ENCODE data around the gene ADARB1. TPM values are rescaled to one million over a fixed set of nuclear protein-coding genes. Genes with fewer than 3 reads are reported as not detected.

The ADARB1 gene
- total RNA-seq, 1 experiment from 2014 or later, result 7.9 TPM

GRCh38 chr21:45080639-45081414 is 6.4 kb downstream of the ADARB1 start:
- Histone ChIP-seq H3K4me3 (no peak overlapping the region), H3K4me1 (replicated peaks) (peaks cover 20% of the 10 kb centered on the region), H3K27me3 (replicated peaks) (no peaks in the 10 kb centered on the region), H3K9me3 (replicated peaks) (no peaks in the 10 kb centered on the region), H3K27ac (0 out of 2 replicates have a peak overlapping the region, but pooled peaks have one; percentile 19), H3K36me3 (peaks cover 12% of the 10 kb centered on the region)
- peak in 1 of 2 experiments; percentile 57 for DNase-seq (ENCODE audit: low read depth in 1 of 2, low spot score in 2 of 2)

DNA sequence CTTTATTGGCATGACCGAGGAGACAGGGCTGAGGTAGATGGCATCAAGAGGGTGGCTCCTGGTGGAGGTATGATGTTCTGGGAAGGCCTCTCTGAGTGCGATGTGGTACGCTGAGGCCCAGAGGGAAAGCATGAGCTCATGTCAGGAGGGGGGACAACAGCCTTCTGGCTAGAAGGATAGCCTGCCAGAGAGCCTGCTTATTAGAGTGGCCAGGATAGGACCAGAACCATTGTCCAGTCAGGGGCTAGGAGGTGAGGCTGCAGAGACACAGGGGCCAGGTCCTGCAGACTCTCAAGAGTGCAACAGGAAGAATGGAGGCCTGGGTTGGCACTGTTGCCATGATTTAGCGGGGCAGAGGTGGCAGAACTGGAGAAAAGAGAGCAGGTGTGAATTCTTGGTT is 7.3 kb downstream of the ADARB1 start:
- no peak for DNase-seq (ENCODE audit: low read depth in 1 of 2, low spot score in 2 of 2)
- no peaks in the 10 kb centered on the region for H3K9me3 ChIP-seq (replicated peaks)
- peaks cover 13% of the 10 kb centered on the region for H3K36me3 ChIP-seq
- H3K27me3 ChIP-seq (replicated peaks), result no peaks in the 10 kb centered on the region
- H3K4me3 ChIP-seq, result no peak overlapping the region
- 0 out of 2 replicates have a peak overlapping the region, but pooled peaks have one; percentile 19 for H3K27ac ChIP-seq
- H3K4me1 ChIP-seq (replicated peaks), result peaks cover 14% of the 10 kb centered on the region

GRCh38 chr21:45082736-45083135 is 8.4 kb downstream of the ADARB1 start:
- peaks cover 15% of the 10 kb centered on the region for H3K36me3 ChIP-seq
- DNase-seq (ENCODE audit: low read depth in 1 of 2, low spot score in 2 of 2), result no peak
- H3K9me3 ChIP-seq (replicated peaks), result no peaks in the 10 kb centered on the region

DNA sequence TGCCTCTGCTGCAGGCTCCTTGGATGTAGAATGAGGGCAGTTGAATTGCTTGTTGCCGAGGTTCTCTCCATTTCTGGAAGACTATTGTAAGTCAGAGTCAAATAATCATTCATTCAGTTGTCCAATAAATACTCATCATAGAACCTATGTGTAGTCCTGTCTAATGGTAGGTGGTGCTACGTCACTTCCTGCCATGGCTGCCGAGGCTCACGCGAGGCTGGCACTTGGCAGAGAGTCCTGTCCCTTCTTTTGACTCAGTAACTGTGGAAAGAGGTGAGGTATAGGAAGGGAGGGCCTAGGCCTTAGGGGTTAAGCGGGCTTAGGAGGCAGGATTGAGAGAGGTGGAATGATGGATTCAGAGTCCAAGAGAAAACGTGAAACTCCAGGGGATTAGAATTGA is 9.7 kb downstream of the ADARB1 start:
- peaks cover 14% of the 10 kb centered on the region for H3K4me1 ChIP-seq (replicated peaks)
- H3K27me3 ChIP-seq (replicated peaks), result no peaks in the 10 kb centered on the region
- no peaks in the 10 kb centered on the region for H3K9me3 ChIP-seq (replicated peaks)
- peaks cover 8% of the 10 kb centered on the region for H3K36me3 ChIP-seq
- H3K27ac ChIP-seq, result no peak overlapping the region
- no peak overlapping the region for H3K4me3 ChIP-seq
- no peak for DNase-seq (ENCODE audit: low read depth in 1 of 2, low spot score in 2 of 2)

More at GRCh38 chr21:45082736-45083135, 8.4 kb downstream of the ADARB1 start:
- no peak overlapping the region for H3K4me3 ChIP-seq
- peaks cover 14% of the 10 kb centered on the region for H3K4me1 ChIP-seq (replicated peaks)
- no peaks in the 10 kb centered on the region for H3K27me3 ChIP-seq (replicated peaks)
- no peak overlapping the region for H3K27ac ChIP-seq

DNA sequence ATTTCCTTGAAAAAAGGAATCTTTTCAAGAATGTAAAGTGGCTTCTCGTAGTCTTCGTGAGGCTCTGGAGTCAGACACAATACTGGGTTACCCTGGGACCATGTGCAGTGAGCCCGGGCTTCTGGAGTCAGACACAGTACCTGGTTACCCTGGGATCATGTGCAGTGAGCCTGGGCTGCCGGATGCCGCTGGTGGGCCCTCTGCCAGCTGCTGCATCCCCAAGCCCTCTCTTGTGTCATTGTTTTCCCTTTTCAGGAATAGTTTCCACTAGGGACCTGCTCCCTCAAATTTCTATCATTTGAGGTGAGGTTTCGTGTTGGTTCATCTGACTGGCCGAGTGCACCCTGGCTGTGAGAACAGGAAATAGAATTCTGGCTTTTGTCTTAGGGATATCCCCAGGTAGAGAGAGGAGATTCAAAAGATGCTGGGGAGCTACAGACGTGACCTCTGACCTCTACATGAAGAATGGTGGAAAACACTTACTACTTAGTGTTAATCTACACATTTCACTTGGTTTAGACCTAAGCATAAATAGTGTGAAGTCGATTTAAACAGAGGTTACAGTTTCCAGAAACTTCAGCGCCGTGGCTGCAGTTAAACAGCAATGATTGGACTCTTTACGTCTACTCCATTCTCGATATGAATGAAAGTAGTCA is 10.6 kb downstream of the ADARB1 start:
- Histone ChIP-seq H3K27ac (no peak overlapping the region), H3K36me3 (peaks cover 8% of the 10 kb centered on the region), H3K27me3 (replicated peaks) (no peaks in the 10 kb centered on the region), H3K4me1 (replicated peaks) (peaks cover 14% of the 10 kb centered on the region), H3K4me3 (no peak overlapping the region), H3K9me3 (replicated peaks) (no peaks in the 10 kb centered on the region)
- DNase-seq (ENCODE audit: low read depth in 1 of 2, low spot score in 2 of 2), result no peak

- Histone ChIP-seq H3K4me1 (replicated peaks) (peaks cover 9% of the 10 kb centered on the region), H3K36me3 (peaks cover 8% of the 10 kb centered on the region), H3K9me3 (replicated peaks) (no peaks in the 10 kb centered on the region), H3K4me3 (no peak overlapping the region), H3K27me3 (replicated peaks) (no peaks in the 10 kb centered on the region), H3K27ac (no peak overlapping the region)
- DNase-seq (ENCODE audit: low read depth in 1 of 2, low spot score in 2 of 2), result no peak
These were observed 11.3 kb downstream of the ADARB1 start for GRCh38 chr21:45085700-45086099.

GRCh38 chr21:45086337-45086958 is 12.1 kb downstream of the ADARB1 start:
- H3K27me3 ChIP-seq (replicated peaks), result no peaks in the 10 kb centered on the region

DNA sequence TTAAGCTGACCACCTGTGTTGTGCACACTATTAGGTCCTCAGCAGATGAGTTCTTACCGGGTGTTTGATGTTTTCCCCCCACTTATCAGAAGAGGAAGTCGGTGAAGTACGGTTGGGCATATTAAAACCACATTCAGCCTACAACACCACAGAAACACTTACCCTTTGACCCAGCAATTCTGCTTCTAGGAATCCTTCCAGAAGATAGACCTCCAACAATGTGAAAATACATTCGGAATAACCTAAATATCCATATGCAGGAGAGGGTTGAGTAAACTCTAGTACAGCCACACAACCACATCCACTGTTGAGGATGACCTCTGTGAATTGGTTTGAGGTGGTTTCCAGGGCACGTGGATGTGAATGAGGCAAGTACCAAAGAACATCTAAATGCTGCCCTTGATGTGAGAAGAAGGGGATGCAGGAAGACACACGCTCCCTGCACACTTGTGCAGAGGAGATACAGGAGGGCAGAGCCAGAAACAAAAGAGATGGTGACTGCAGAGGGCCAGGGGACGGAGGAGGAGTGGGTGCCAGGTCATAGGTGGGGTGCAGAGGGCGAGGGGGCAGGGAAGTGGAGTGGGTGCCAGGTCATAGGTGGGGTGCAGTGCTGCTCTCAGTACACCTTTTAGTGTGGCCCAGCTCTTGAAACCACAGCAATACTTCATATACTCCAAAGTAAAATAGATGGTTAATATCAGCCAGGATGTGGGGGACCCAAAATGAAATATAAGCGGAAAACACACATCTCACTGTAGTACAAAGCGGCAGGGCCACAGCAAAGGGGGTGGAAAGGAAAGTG is 12.8 kb downstream of the ADARB1 start:
- Histone ChIP-seq H3K27ac (no peak overlapping the region), H3K9me3 (replicated peaks) (no peaks in the 10 kb centered on the region), H3K4me1 (replicated peaks) (no peaks in the 10 kb centered on the region), H3K4me3 (no peak overlapping the region), H3K27me3 (replicated peaks) (no peaks in the 10 kb centered on the region), H3K36me3 (peaks cover 2% of the 10 kb centered on the region)
- DNase-seq (ENCODE audit: low read depth in 1 of 2, low spot score in 2 of 2), result no peak

More at GRCh38 chr21:45086337-45086958, 12.1 kb downstream of the ADARB1 start:
- no peaks in the 10 kb centered on the region for H3K9me3 ChIP-seq (replicated peaks)
- H3K36me3 ChIP-seq, result peaks cover 4% of the 10 kb centered on the region
- H3K4me3 ChIP-seq, result no peak overlapping the region
- peaks cover 1% of the 10 kb centered on the region for H3K4me1 ChIP-seq (replicated peaks)
- DNase-seq (ENCODE audit: low read depth in 1 of 2, low spot score in 2 of 2), result no peak
- no peak overlapping the region for H3K27ac ChIP-seq

DNA sequence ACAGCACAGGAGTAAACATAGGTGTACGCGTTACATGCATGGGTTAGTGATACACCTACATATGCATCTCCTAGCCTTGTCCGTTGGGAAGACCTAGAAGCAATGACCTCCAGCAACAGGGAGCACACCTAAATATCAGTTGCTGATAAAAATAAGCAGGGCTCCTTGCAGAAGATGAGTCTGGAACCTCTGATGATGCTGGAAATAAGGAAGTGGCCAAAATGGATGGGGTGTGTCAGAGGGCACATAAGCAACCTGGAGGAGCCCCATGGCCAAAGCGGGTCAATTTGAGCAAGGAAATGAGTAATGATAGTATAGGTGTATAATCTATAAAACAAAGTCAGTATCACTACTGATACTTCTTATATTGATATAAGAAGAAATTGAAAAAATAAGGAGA is 13.7 kb downstream of the ADARB1 start:
- Histone ChIP-seq H3K36me3 (peaks cover 2% of the 10 kb centered on the region), H3K4me1 (replicated peaks) (no peaks in the 10 kb centered on the region), H3K9me3 (replicated peaks) (no peaks in the 10 kb centered on the region), H3K27ac (no peak overlapping the region), H3K27me3 (replicated peaks) (no peaks in the 10 kb centered on the region), H3K4me3 (no peak overlapping the region)
- DNase-seq (ENCODE audit: low read depth in 1 of 2, low spot score in 2 of 2), result no peak

DNA sequence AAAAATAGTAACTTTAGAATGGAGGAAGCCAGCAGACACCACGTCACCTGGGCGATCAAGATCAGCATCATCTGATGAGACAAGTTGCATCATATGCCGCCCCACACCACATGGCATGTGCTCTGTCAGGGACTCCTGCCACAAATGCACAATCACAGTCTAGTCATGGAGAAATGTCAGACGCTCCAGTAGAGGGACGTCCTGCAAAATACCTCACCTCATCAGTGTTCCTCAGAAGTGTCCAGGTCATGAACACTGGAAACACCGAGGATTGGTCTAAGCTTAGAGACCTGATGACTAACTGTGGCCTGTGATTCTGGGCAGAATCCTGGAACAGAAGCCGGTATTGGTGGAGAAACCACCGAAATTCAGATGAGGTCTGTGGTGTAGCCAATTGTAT is 14.3 kb downstream of the ADARB1 start:
- Histone ChIP-seq H3K27me3 (replicated peaks) (no peaks in the 10 kb centered on the region), H3K4me3 (no peak overlapping the region), H3K9me3 (replicated peaks) (no peaks in the 10 kb centered on the region), H3K4me1 (replicated peaks) (no peaks in the 10 kb centered on the region), H3K36me3 (peaks cover 2% of the 10 kb centered on the region; the same call in 1 of the 2 replicates), H3K27ac (no peak overlapping the region)
- DNase-seq (ENCODE audit: low read depth in 1 of 2, low spot score in 2 of 2), result no peak

- Histone ChIP-seq H3K4me1 (replicated peaks) (no peaks in the 10 kb centered on the region), H3K36me3 (peaks cover 2% of the 10 kb centered on the region; the same call in 1 of the 2 replicates), H3K27ac (no peak overlapping the region), H3K4me3 (no peak overlapping the region), H3K9me3 (replicated peaks) (no peaks in the 10 kb centered on the region), H3K27me3 (replicated peaks) (no peaks in the 10 kb centered on the region)
- DNase-seq (ENCODE audit: low read depth in 1 of 2, low spot score in 2 of 2), result no peak
These were observed 15.6 kb downstream of the ADARB1 start for GRCh38 chr21:45089964-45090363.

- H3K9me3 ChIP-seq (replicated peaks), result no peaks in the 10 kb centered on the region
- peaks cover 2% of the 10 kb centered on the region; the same call in 1 of the 2 replicates for H3K36me3 ChIP-seq
- no peak overlapping the region for H3K27ac ChIP-seq
- H3K4me1 ChIP-seq (replicated peaks), result no peaks in the 10 kb centered on the region
- no peak overlapping the region for H3K4me3 ChIP-seq
- DNase-seq (ENCODE audit: low read depth in 1 of 2, low spot score in 2 of 2), result no peak
- no peaks in the 10 kb centered on the region for H3K27me3 ChIP-seq (replicated peaks)
These were observed 16.6 kb downstream of the ADARB1 start for GRCh38 chr21:45090966-45091365.

GRCh38 chr21:45091550-45092322 is 17.4 kb downstream of the ADARB1 start:
- Histone ChIP-seq H3K27ac (no peak overlapping the region), H3K4me1 (replicated peaks) (no peaks in the 10 kb centered on the region), H3K36me3 (peaks cover under 1% of the 10 kb centered on the region; the same call in 1 of the 2 replicates), H3K9me3 (replicated peaks) (no peaks in the 10 kb centered on the region), H3K27me3 (replicated peaks) (no peaks in the 10 kb centered on the region), H3K4me3 (no peak overlapping the region)
- DNase-seq (ENCODE audit: low read depth in 1 of 2, low spot score in 2 of 2), result no peak
